GM18907 (cell line): ENCODE measurements around the gene PRKX.
"Not testable (repeated sequence)": the region's sequence is repeated elsewhere in the genome, so short reads cannot be mapped to it uniquely, and the experiment has no call there.

ENCODE experiments used
- ATAC-seq: cut with Tn5 transposase; IDR thresholded peaks from one replicate; pipeline ENCODE4 v1.9.1; 2021; ENCODE audit warnings: mild to moderate bottlenecking, moderate library complexity; ENCODE audit not compliant: unreplicated experiment

PRKX gene

GRCh38 chrX:3585719-3586118, 127.7 kb downstream of the PRKX start:
- no peak for ATAC-seq

DNA sequence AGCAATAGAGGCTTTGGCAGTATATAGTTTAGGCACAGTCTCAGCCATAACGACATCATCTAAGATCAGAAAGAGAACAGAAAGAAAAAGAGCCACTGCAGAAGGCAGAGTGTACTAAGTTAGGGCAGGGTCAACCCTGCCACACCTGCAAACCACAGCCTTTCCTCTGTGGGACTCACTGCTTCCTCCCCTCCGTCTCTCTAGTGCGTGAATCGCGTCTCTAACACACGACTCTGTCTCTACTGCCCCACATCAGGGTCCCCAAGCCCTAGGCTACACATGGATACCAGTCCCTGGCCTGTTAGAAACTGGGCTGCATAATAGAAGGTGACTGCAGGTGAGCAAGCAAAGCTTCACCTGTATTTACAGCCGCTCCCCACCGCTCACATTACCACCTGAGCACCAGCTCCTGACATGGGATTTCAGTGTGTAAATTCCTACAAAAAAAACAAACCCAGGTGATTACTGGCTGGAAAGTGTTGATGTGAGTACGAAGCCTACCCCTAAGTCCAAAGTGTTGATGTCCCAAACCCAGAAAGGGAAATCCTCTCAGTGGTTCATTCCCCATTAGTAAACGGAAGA, 128.9 kb downstream of the PRKX start:
- no peak for ATAC-seq

DNA sequence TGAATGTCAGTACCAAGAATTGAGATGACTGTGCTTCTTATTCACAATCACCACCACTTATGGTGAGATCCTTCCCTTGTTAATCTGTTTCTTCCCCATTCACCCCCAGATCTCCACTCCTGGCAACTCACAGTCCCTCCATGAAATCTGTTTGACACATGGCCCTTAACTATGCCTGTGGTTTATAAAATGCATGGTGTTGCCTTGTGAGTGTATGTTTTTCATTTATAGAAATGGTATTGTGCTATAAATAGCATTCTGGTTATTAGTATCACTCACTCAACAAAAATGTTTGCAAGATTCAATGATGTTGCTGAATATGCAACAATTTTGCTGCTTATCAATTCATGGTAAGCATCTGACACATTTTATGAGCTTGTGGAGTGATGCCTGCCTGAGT, 131.0 kb downstream of the PRKX start:
- no peak for ATAC-seq

DNA sequence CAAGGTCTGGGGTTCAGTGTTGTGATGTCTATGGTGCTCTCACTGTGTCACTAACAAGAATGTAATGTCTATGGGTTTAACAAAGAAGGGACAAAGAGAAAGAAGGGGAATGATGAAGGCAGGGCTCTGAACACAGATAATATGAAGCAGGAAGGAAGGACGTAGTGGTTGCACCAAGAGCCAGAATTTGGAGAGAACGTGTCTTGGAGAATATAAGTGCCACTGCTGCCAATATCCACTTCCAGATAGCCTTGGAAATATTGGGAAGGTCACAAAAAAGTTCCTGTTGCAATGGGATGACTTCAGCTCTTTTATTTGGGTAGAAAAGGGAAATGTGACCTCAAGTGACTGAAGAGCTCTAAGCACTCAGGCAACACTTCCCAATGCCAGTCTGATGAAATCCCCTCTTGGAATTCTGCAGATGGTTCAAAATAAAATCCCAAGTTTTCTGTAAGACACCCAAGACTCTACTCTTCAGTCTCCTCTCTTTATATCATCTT, 131.8 kb downstream of the PRKX start:
- no peak for ATAC-seq

DNA sequence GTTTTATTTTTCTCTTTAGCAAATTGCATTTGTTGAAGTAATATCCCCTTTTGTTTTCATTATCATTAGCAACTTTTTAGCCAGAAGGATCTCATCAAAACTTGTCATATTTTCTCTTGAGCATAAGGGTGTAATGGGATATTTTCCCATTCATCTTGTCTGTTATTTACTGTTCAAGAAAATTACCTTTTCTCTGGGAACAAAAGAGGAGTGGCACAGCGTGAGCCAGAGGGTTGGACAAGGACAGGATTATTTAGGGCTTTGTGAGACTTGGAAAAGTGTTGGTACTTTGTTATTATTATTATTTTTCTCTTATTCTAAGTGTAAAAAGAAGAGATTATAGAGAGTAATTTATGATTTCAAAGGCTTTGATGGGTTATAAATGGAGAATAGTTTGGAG, 135.9 kb downstream of the PRKX start:
- ATAC-seq = no peak

GRCh38 chrX:3576886-3577501, 136.5 kb downstream of the PRKX start:
- no peak for ATAC-seq

GRCh38 chrX:3567686-3568085, 145.8 kb downstream of the PRKX start:
- no peak for ATAC-seq

GRCh38 chrX:3563451-3563850, 150.0 kb downstream of the PRKX start:
- ATAC-seq = no peak

DNA sequence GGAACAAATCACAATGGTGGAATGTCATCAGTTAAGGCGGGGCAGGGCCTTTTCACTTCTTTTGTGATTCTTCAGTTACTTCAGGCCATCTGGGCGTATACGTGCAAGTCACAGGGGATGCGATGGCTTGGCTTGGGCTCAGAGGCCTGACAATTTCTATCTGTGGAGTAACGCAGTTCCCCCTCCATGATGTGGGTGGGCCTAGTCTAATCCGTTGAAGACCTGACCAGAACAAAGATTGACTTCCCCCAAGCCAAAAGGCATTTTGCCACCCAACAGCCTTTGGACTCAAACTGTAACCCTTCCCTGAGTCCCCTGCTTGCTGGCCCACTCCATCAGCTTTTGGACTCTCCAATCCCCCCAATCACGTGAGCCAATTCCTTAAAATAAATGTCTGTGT, 153.4 kb downstream of the PRKX start:
- ATAC-seq = not testable (repeated sequence)
